Neuronal stem cell (in vitro differentiated cells): ENCODE data around the gene GRM8.

Experiments
- DNase-seq: peaks from one replicate; pipeline ENCODE4 v3.0.0-alpha.2; 2013; ENCODE audit warnings: low spot score
- H2AFZ ChIP-seq: one replicate; pipeline ENCODE4 v1.6.1; 2013; ENCODE audit warnings: mild to moderate bottlenecking, low read length, inconsistent platforms
- H2AK5ac ChIP-seq: 2 replicates; pipeline ENCODE4 v1.6.1; 2013; ENCODE audit warnings: low read depth, mild to moderate bottlenecking, inconsistent platforms, low read length, moderate library complexity, mixed read lengths
- H2BK120ac ChIP-seq: 2 replicates; pipeline ENCODE4 v1.6.1; 2013; ENCODE audit warnings: low read depth, mild to moderate bottlenecking, inconsistent platforms, low read length, moderate library complexity, mixed read lengths
- H2BK12ac ChIP-seq: one replicate; pipeline ENCODE4 v1.6.1; 2013; ENCODE audit warnings: low read length, inconsistent platforms
- H2BK15ac ChIP-seq: 2 replicates; pipeline ENCODE4 v1.6.1; 2013; ENCODE audit warnings: mild to moderate bottlenecking, low read length, inconsistent platforms, mixed read lengths
- H2BK5ac ChIP-seq: one replicate; pipeline ENCODE4 v1.6.1; 2013; ENCODE audit warnings: inconsistent platforms, mild to moderate bottlenecking, low read length, moderate library complexity
- H3K14ac ChIP-seq: one replicate; pipeline ENCODE4 v1.6.1; 2013; ENCODE audit warnings: low read length, inconsistent platforms
- H3K18ac ChIP-seq: 2 replicates; pipeline ENCODE4 v1.6.1; 2013; ENCODE audit warnings: low read length, inconsistent platforms
- H3K23ac ChIP-seq: 2 replicates; pipeline ENCODE4 v1.6.1; 2013; ENCODE audit warnings: low read depth, mild to moderate bottlenecking, mixed read lengths, low read length, inconsistent platforms; ENCODE audit not compliant: poor library complexity
- H3K27ac ChIP-seq: replicated peaks from 3 replicates; pipeline ENCODE4 v1.5.1; 2013; ENCODE audit warnings: low read length, inconsistent platforms
- H3K27me3 ChIP-seq, 3 experiments: 2 replicates each; pipeline ENCODE4 v1.6.1; 2013; ENCODE audit warnings: low read length in 3 of 3, mild to moderate bottlenecking in 2 of 3, inconsistent platforms in 1 of 3, low read depth in 1 of 3, mixed read lengths in 1 of 3, moderate library complexity in 1 of 3; ENCODE audit not compliant: control insufficient read depth in 3 of 3, insufficient read depth in 3 of 3
- H3K36me3 ChIP-seq, 2 donors: replicated peaks in 1 of 2; 2 replicates each; pipeline ENCODE4 v1.6.1; 2013; ENCODE audit warnings: low read length in 2 of 2; ENCODE audit not compliant: control insufficient read depth in 2 of 2, insufficient read depth in 2 of 2
- H3K4ac ChIP-seq: 2 replicates; pipeline ENCODE4 v1.6.1; 2013; ENCODE audit warnings: inconsistent platforms, mild to moderate bottlenecking, low read length, moderate library complexity
- H3K4me1 ChIP-seq, 2 donors: 1 replicate in 1 of 2; 2 replicates in 1 of 2; pipeline ENCODE4 v1.6.1; 2013; ENCODE audit warnings: low read length in 2 of 2, low read depth in 1 of 2; ENCODE audit not compliant: control insufficient read depth in 2 of 2, insufficient read depth in 1 of 2
- H3K4me2 ChIP-seq: one replicate; pipeline ENCODE4 v1.6.1; 2013; ENCODE audit warnings: mild to moderate bottlenecking, low read length, inconsistent platforms; ENCODE audit not compliant: insufficient read depth, poor library complexity, severe bottlenecking
- H3K4me3 ChIP-seq, 2 donors: 2 replicates each; pipeline ENCODE4 v1.5.1; 2013; ENCODE audit warnings: low read length in 2 of 2, mild to moderate bottlenecking in 2 of 2, inconsistent platforms in 1 of 2, moderate library complexity in 1 of 2
- H3K79me1 ChIP-seq: one replicate; pipeline ENCODE4 v1.6.1; 2013; ENCODE audit warnings: low read depth, mild to moderate bottlenecking, inconsistent platforms, low read length, moderate library complexity
- H3K9ac ChIP-seq: one replicate; pipeline ENCODE4 v1.6.1; 2013; ENCODE audit warnings: mild to moderate bottlenecking, low read depth, low read length, inconsistent platforms; ENCODE audit not compliant: poor library complexity
- H3K9me3 ChIP-seq, 2 donors: replicated peaks in 1 of 2; 2 replicates each; pipeline versions ENCODE3 to v1.6.1; 2013; ENCODE audit warnings: low read length in 2 of 2, mild to moderate bottlenecking in 2 of 2, inconsistent platforms in 1 of 2, low read depth in 1 of 2, mixed read lengths in 1 of 2, moderate library complexity in 1 of 2; ENCODE audit not compliant: control insufficient read depth in 2 of 2, insufficient read depth in 1 of 2
- H4K8ac ChIP-seq: one replicate; pipeline ENCODE4 v1.6.1; 2013; ENCODE audit warnings: low read depth, mild to moderate bottlenecking, inconsistent platforms, low read length, moderate library complexity
- H4K91ac ChIP-seq: one replicate; pipeline ENCODE4 v1.6.1; 2013; ENCODE audit warnings: low read length, low read depth, mild to moderate bottlenecking, inconsistent platforms; ENCODE audit not compliant: poor library complexity
- WGBS, 2 donors: extraction: QIAGEN DNeasy Blood & Tissue Kit; methylation state at CpG; one replicate each; pipeline ENCODE4 v1.1.7; 2013; ENCODE audit warnings: missing lambda C conversion rate in 2 of 2, mixed read lengths in 1 of 2; ENCODE audit not compliant: insufficient read length in 2 of 2, insufficient replicate concordance in 1 of 2; ENCODE audit errors: extremely low coverage in 2 of 2; 5-methylcytosine and 5-hydroxymethylcytosine counted together

GRM8 gene

DNA sequence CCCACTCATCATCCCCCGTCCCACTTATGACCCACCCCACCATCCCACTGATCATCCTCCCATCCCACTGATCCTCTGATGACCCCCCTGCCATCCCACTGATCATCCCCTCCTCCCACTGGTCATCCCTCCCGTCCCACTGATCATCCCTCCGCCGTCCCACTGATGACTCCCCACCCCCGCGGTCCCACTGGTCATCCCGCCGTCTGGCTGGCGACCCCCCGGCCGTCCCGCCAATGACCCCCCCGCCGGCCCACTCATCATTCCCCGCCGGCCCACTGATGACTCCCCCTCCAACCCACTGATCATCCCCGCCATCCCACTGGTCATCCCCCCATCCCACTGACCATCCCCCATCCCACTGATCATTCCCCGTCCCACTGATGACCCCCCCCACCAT lies 161.1 kb downstream of the GRM8 start:
- Histone ChIP-seq H2BK15ac (no peak overlapping the region), H2AK5ac (no peak overlapping the region), H2AFZ (no peak overlapping the region), H4K91ac (no peak overlapping the region), H3K36me3 (no peaks in the 10 kb centered on the region), H3K4me2 (no peak overlapping the region), H3K14ac (no peak overlapping the region), H2BK12ac (no peak overlapping the region), H2BK5ac (no peak overlapping the region), H4K8ac (no peak overlapping the region), H3K9me3 (no peaks in the 10 kb centered on the region), H3K27ac (no peak overlapping the region), H2BK120ac (no peak overlapping the region), H3K79me1 (no peaks in the 10 kb centered on the region), H3K9ac (no peak overlapping the region), H3K4me3 (no peak overlapping the region), H3K18ac (no peak overlapping the region), H3K27me3 (no peaks in the 10 kb centered on the region), H3K23ac (no peak overlapping the region), H3K4me1 (no peaks in the 10 kb centered on the region), H3K4ac (no peak overlapping the region)
- WGBS, 2 donors, result 100% methylated on average over 1 of the region's 18 CpGs; no CpG with 5 or more reads in 1 of the 2 donors
- DNase-seq, result no peak

DNA sequence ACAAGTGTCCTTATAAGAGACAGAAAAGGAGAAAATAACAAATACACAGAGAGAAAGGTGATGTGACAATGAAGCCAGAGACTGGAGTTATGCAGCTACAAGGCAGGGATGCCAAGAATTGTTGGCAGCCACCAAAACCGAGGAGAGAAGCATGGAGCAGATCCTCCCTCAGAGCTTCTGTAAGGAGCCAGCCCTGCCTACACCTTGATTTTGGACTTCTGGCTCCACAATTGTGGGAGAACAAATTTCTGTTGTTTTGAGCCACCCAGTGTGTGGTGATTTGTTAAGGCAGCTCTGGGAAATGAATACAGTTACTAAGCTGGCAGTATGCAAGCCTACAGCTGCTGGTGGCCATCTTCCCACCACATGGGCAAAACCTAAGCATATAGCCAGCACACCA lies 163.6 kb downstream of the GRM8 start:
- Histone ChIP-seq H3K4me3 (no peak overlapping the region), H2AFZ (no peak overlapping the region), H3K4me2 (no peak overlapping the region), H2BK15ac (no peak overlapping the region), H3K79me1 (no peaks in the 10 kb centered on the region), H2BK12ac (no peak overlapping the region), H2BK120ac (no peak overlapping the region), H3K27me3 (no peaks in the 10 kb centered on the region), H3K18ac (no peak overlapping the region), H3K36me3 (no peaks in the 10 kb centered on the region), H4K8ac (no peak overlapping the region), H2AK5ac (no peak overlapping the region), H3K9ac (no peak overlapping the region), H2BK5ac (no peak overlapping the region), H3K14ac (no peak overlapping the region), H3K27ac (no peak overlapping the region), H3K23ac (no peak overlapping the region), H3K4me1 (no peaks in the 10 kb centered on the region), H3K4ac (no peak overlapping the region), H4K91ac (no peak overlapping the region), H3K9me3 (no peaks in the 10 kb centered on the region)
- DNase-seq, result no peak
- no CpG with 5 or more reads among the region's 1 CpG for WGBS, 2 donors

DNA sequence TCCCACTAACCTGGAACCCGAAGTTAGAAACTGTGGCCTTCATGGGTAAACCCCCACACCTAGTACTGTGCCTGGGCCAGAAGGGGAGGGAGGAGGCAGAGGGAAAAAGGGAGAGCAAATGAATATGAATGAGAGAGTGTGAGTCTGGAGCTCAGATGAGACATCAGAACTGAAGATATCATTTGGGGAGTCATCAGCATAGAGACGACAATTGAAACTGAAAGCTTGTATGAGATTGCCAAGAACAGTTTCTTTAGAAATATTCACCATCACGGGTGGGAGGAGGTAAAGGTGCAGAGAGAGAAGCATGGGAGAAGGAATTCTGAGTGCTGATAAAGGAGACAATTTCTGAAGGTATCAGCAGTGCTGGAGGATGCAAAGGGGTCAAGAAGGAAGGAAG lies 171.2 kb downstream of the GRM8 start:
- no peak overlapping the region for H4K91ac ChIP-seq
- H3K36me3 ChIP-seq, result no peaks in the 10 kb centered on the region
- H3K4me2 ChIP-seq, result no peak overlapping the region
- no peak overlapping the region for H3K4ac ChIP-seq
- H3K9ac ChIP-seq, result no peak overlapping the region
- H3K4me3 ChIP-seq, result no peak overlapping the region
- no peaks in the 10 kb centered on the region for H3K79me1 ChIP-seq
- H2BK5ac ChIP-seq, result no peak overlapping the region
- no peak overlapping the region for H2BK15ac ChIP-seq
- H2BK12ac ChIP-seq, result no peak overlapping the region
- H3K23ac ChIP-seq, result no peak overlapping the region
- no peaks in the 10 kb centered on the region for H3K9me3 ChIP-seq
- no peak overlapping the region for H3K14ac ChIP-seq
- peaks cover 0 to 1% of the 10 kb centered on the region in 2 donors for H3K4me1 ChIP-seq
- H3K18ac ChIP-seq, result no peak overlapping the region
- DNase-seq, result no peak
- H2AK5ac ChIP-seq, result no peak overlapping the region
- WGBS, 2 donors, result no CpG with 5 or more reads among the region's 3 CpGs
- no peak overlapping the region for H3K27ac ChIP-seq
- no peak overlapping the region for H2BK120ac ChIP-seq
- H3K27me3 ChIP-seq, result no peaks in the 10 kb centered on the region
- H2AFZ ChIP-seq, result no peak overlapping the region
- H4K8ac ChIP-seq, result no peak overlapping the region

DNA sequence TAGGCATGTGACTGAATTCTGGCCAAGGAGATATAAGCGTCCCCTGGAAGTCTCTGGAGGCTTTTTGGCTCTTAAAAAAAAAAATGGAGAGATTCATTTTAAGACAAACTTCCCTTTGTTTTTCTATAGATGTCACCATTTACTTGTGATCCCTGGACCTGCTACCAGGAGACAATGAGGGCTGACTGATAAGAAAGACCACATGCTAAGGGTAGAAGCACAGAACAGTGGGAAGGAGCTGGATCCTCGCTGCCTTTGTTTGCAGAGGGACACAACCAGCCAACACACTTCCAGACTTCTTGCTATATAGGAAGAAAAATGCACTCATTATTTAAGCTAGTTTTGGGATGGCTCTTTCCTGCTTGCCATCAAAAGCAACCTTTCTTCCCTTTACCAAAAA lies 172.2 kb downstream of the GRM8 start:
- Histone ChIP-seq H3K18ac (no peak overlapping the region), H2BK15ac (no peak overlapping the region), H3K9me3 (no peaks in the 10 kb centered on the region), H3K4me3 (no peak overlapping the region), H3K79me1 (no peaks in the 10 kb centered on the region), H3K4ac (no peak overlapping the region), H2BK12ac (no peak overlapping the region), H3K36me3 (no peaks in the 10 kb centered on the region), H2BK120ac (no peak overlapping the region), H3K14ac (no peak overlapping the region), H3K23ac (no peak overlapping the region), H3K4me1 (peaks cover 0 to 1% of the 10 kb centered on the region in 2 donors), H4K91ac (no peak overlapping the region), H3K27me3 (no peaks in the 10 kb centered on the region), H2BK5ac (no peak overlapping the region), H2AFZ (no peak overlapping the region), H3K27ac (no peak overlapping the region), H4K8ac (no peak overlapping the region), H2AK5ac (no peak overlapping the region), H3K4me2 (no peak overlapping the region), H3K9ac (no peak overlapping the region)
- DNase-seq, result no peak
- no CpG with 5 or more reads among the region's 2 CpGs for WGBS, 2 donors
